Uterus (tissue), 4 donors: ENCODE data around the gene CHN2. TPM values are rescaled to one million over a fixed set of nuclear protein-coding genes. Genes with fewer than 3 reads are reported as not detected.

ENCODE experiments used
- DNase-seq, 2 donors: peaks; one replicate each; pipeline ENCODE4 v3.0.0-alpha.2; 2019 to 2020
- H3K27ac ChIP-seq, 2 donors: fragments of 200-600 bp; sonication (generic); 1 replicate in 1 of 2; 2 replicates in 1 of 2; pipeline ENCODE4 v1.5.1; 2016 to 2018
- H3K27me3 ChIP-seq, 2 donors: fragments of 200-600 bp; sonication (generic); one replicate each; pipeline ENCODE4 v1.5.1; 2018 to 2019; ENCODE audit warnings: control low read depth in 1 of 2
- H3K36me3 ChIP-seq, 2 donors: fragments of 200-600 bp; sonication (generic); one replicate each; pipeline ENCODE4 v1.5.1; 2019; ENCODE audit warnings: control low read depth in 1 of 2
- H3K4me1 ChIP-seq, 2 donors: fragments of 200-600 bp; sonication (generic); one replicate each; pipeline ENCODE4 v1.5.1; 2018 to 2019; ENCODE audit warnings: control low read depth in 1 of 2
- H3K4me3 ChIP-seq, 2 donors: fragments of 200-600 bp; sonication (generic); 1 replicate in 1 of 2; 2 replicates in 1 of 2; pipeline ENCODE4 v1.5.1; 2018 to 2019; ENCODE audit warnings: mild to moderate bottlenecking in 1 of 2
- H3K9me3 ChIP-seq, 2 donors: fragments of 200-600 bp; sonication (generic); one replicate each; pipeline ENCODE4 v1.5.1; 2019; ENCODE audit warnings: control low read depth in 1 of 2
- POLR2A ChIP-seq, 2 donors: fragments of 450-650 bp; IDR thresholded peaks; one replicate each; pipeline ENCODE4 v1.6.1; 2016; ENCODE audit warnings: antibody characterized with exemption in 2 of 2, mild to moderate bottlenecking in 1 of 2, moderate library complexity in 1 of 2
- intact Hi-C: fragments of 100-400 bp; cut with DNase I; formaldehyde crosslinking; loops from one replicate; pipeline ENCODE4 v1.15.1; 2023; ENCODE audit warnings: low total_unique reads
- total RNA-seq, 4 donors: library from RNA; depleted of rRNA in 3 of 4; stranded (reverse); fragments of >200 nt in 3 of 4; gene quantifications; one replicate each; pipeline versions ENCODE4 v1.1.0 to v1.2.4, GENCODE V29; 2014 to 2023
- TF ChIP-seq, protein P1 (sequence below), 4 experiments: fragments of 200-600 bp in 2 of 4; fragments of 450-650 bp in 2 of 4; sonication (generic) in 2 of 4; IDR thresholded peaks; one replicate each; pipeline ENCODE4 v1.5.1; 2016 to 2019; ENCODE audit warnings: antibody characterized with exemption in 4 of 4, mild to moderate bottlenecking in 2 of 4, moderate library complexity in 1 of 4
- donor health status: DM: yes; HTN: yes; CAD: no.

The CHN2 gene
- total RNA-seq, 4 donors from 2014 or later: 9.8 to 22.9 (median 18.3) TPM

DNA sequence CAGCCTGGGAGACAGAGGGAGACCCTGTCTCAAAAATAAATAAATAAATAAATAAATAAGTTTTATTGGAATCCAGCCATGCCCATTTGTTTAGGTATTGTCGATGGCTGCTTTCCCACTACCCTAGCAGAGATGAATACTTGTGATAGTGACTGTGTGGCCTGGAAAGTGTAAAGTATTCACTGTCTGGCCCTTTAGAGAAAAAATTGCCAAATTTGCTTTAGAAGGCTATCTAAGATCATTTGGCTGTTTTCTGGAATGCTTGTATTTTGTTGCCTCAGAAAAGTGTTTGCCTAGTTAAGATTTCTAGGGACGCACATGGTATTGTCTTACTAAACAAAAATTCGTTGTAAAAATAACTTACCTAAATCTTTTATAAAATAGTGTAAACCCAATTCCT, 35.4 kb downstream of the CHN2 start:
- no peaks in the 10 kb centered on the region for H3K36me3 ChIP-seq
- no peaks in the 10 kb centered on the region for H3K4me1 ChIP-seq
- TF ChIP-seq, protein P1, sequence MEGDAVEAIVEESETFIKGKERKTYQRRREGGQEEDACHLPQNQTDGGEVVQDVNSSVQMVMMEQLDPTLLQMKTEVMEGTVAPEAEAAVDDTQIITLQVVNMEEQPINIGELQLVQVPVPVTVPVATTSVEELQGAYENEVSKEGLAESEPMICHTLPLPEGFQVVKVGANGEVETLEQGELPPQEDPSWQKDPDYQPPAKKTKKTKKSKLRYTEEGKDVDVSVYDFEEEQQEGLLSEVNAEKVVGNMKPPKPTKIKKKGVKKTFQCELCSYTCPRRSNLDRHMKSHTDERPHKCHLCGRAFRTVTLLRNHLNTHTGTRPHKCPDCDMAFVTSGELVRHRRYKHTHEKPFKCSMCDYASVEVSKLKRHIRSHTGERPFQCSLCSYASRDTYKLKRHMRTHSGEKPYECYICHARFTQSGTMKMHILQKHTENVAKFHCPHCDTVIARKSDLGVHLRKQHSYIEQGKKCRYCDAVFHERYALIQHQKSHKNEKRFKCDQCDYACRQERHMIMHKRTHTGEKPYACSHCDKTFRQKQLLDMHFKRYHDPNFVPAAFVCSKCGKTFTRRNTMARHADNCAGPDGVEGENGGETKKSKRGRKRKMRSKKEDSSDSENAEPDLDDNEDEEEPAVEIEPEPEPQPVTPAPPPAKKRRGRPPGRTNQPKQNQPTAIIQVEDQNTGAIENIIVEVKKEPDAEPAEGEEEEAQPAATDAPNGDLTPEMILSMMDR (IDR thresholded peaks at IDR 0.05): no peak
- H3K4me3 ChIP-seq: no peak overlapping the region
- no peaks in the 10 kb centered on the region for H3K9me3 ChIP-seq
- no peak overlapping the region for H3K27ac ChIP-seq
- DNase-seq: no peak
- no peaks in the 10 kb centered on the region for H3K27me3 ChIP-seq
- intact Hi-C loops: no loop called here

DNA sequence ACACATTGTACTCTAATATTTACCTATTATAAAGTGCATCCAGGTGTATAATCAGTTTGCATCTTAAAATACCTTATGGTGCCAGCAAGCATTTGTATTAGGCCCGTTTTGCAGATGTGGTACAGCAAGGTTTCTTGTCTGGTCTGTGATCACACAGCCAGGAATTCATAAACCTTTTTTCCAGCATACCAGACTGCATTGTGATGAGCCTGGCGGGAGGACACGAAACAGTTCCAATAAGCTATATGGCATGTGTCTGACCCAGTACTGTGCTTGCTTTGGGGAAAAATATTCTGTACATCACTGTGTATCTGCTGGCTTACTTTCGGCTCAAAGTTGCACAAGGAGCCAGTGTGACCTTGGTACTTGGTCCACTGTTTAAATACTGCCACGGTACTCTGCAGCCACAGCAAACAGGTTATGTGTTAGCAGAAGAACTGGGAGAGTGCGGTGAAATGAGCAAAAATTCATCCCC, 36.3 kb downstream of the CHN2 start:
- Histone ChIP-seq H3K4me1 (no peaks in the 10 kb centered on the region), H3K27ac (no peak overlapping the region), H3K27me3 (no peaks in the 10 kb centered on the region), H3K4me3 (no peak overlapping the region), H3K36me3 (no peaks in the 10 kb centered on the region), H3K9me3 (no peaks in the 10 kb centered on the region)
- intact Hi-C loops: no loop called here
- DNase-seq: no peak
- no peak for TF ChIP-seq POLR2A (IDR thresholded peaks at IDR 0.05)
- TF ChIP-seq, protein P1 (IDR thresholded peaks at IDR 0.05): no peak

DNA sequence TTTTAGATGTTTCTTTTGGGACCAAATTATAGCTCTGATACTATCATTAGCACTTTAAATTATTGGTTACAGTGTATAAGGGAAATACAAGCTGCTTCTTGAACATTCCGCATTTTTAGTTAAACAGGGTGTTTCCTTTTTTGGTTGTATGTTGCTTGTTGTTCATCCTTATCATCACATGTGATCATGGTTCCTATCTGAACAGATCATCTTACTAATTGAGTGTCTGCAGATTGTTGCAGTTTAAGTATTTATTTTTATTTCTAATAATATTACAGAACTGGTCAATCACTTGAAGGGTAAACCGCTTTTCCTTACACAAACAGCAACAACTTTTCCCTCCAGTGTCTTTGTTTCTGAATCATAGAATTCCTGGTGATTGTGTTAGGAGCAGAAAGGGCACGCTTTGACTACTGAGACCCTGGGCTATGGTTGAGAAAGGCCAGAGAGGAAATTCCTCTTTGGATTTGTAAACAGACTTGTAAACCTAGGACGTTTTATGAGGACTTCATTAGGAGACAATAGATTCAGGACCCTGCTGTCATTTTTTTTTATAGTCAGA, 37.2 kb downstream of the CHN2 start:
- Histone ChIP-seq H3K27me3 (no peaks in the 10 kb centered on the region), H3K4me1 (no peaks in the 10 kb centered on the region), H3K4me3 (no peak overlapping the region), H3K9me3 (no peaks in the 10 kb centered on the region), H3K27ac (no peak overlapping the region), H3K36me3 (no peaks in the 10 kb centered on the region)
- TF ChIP-seq POLR2A (IDR thresholded peaks at IDR 0.05): no peak
- TF ChIP-seq, protein P1 (IDR thresholded peaks at IDR 0.05): no peak
- no peak for DNase-seq
- intact Hi-C loops: no loop called here

DNA sequence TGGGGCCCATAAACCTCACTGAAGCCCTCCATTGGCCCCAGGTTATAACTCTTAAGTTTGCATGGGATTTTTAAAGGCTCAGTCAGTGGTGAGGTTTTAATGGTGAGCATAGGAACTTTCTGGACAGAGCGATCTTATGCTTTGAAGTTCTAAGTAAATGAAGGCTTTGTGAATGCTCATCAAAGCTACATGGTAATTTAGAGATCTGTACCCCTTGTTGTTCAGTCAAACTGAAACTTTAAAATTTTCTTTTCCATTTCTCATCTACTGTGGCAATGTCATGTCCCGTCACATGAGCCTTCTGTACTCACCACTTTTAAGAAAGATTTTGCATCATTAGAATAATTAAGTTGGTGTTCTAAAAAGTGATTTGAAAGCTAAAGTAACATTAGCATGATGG, 39.9 kb downstream of the CHN2 start:
- H3K4me1 ChIP-seq: no peaks in the 10 kb centered on the region
- DNase-seq: no peak
- intact Hi-C loops: no loop called here
- H3K9me3 ChIP-seq: no peaks in the 10 kb centered on the region
- no peak overlapping the region for H3K27ac ChIP-seq
- H3K36me3 ChIP-seq: no peaks in the 10 kb centered on the region
- TF ChIP-seq POLR2A (IDR thresholded peaks at IDR 0.05): no peak
- TF ChIP-seq, protein P1 (IDR thresholded peaks at IDR 0.05): no peak
- no peak overlapping the region for H3K4me3 ChIP-seq
- H3K27me3 ChIP-seq: no peaks in the 10 kb centered on the region

DNA sequence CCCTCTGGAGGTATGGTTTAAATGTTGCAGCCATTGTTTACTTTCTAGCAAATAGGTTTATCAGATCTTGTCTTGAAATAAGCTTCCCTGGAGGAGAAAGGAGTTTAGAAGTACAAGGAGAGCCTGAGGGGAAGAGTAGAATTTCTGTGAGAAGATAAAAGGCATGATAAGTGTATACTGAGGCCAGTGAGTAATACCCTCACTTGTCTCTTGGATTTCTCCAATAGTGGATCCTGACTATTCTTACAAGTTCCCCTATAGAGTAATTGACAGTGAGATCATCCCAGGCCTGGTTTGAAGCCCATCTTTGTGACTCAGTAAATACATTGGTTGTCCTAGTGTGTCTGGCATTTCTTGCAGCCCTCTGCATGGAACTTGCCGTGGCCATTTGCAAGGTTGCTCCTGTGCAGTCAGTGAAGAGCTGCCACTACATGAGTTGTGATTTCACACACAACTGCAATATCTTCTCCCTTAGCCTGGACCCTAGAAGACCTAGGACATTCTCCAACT, 41.6 kb downstream of the CHN2 start:
- TF ChIP-seq, protein P1 (IDR thresholded peaks at IDR 0.05): no peak
- no peak for TF ChIP-seq POLR2A (IDR thresholded peaks at IDR 0.05)
- DNase-seq: no peak
- Histone ChIP-seq H3K36me3 (no peaks in the 10 kb centered on the region), H3K27me3 (no peaks in the 10 kb centered on the region), H3K4me1 (no peaks in the 10 kb centered on the region), H3K27ac (no peak overlapping the region), H3K9me3 (no peaks in the 10 kb centered on the region), H3K4me3 (no peak overlapping the region)
- intact Hi-C loops: no loop called here
